Left lobe of liver (tissue), 2 donors: ENCODE data around the gene HNMT. TPM values are rescaled to one million over a fixed set of nuclear protein-coding genes. Genes with fewer than 3 reads are reported as not detected.
"Not testable (repeated sequence)": the region's sequence is repeated elsewhere in the genome, so short reads cannot be mapped to it uniquely, and the experiment has no call there.

Experiments used
- ATAC-seq: fragments of 200-7000 bp; cut with Tn5 transposase; one replicate; pipeline ENCODE4 v1.9.1; 2020; ENCODE audit warnings: mild to moderate bottlenecking, moderate library complexity
- DNase-seq: peaks from one replicate; pipeline ENCODE4 v3.0.0-alpha.2; 2020; ENCODE audit warnings: low spot score
- total RNA-seq: library from RNA; stranded (reverse); gene quantifications from one replicate; pipeline ENCODE4 v1.2.1, GENCODE V29; 2021
- donor health status: DM: no; HTN: no; CAD: no; lungs with moderate emphysema.
- donor health status: DM: no; HTN: yes; CAD: no.

HNMT gene
- total RNA-seq, 1 donor from 2014 or later = 46.2 TPM

DNA sequence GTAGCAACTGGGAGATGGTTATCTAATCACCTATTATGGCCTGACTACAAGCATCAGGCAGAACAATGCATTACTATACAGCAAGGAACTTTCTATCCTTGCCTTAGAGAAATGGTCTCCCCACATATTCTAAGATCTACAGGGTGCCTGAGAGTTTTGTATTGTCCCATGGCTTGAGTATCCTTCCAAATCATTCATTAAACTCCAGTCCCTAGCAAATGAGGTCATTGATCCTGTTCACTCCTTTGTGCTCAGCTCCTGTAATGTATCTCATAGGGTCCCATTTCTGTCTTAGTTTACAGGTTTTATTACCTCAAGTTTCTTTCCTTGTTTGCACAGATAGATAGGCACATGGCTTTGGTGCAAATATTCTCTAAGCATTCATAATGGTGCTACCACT is 9.0 kb downstream of the HNMT start:
- ATAC-seq (no peak), DNase-seq (no peak)

DNA sequence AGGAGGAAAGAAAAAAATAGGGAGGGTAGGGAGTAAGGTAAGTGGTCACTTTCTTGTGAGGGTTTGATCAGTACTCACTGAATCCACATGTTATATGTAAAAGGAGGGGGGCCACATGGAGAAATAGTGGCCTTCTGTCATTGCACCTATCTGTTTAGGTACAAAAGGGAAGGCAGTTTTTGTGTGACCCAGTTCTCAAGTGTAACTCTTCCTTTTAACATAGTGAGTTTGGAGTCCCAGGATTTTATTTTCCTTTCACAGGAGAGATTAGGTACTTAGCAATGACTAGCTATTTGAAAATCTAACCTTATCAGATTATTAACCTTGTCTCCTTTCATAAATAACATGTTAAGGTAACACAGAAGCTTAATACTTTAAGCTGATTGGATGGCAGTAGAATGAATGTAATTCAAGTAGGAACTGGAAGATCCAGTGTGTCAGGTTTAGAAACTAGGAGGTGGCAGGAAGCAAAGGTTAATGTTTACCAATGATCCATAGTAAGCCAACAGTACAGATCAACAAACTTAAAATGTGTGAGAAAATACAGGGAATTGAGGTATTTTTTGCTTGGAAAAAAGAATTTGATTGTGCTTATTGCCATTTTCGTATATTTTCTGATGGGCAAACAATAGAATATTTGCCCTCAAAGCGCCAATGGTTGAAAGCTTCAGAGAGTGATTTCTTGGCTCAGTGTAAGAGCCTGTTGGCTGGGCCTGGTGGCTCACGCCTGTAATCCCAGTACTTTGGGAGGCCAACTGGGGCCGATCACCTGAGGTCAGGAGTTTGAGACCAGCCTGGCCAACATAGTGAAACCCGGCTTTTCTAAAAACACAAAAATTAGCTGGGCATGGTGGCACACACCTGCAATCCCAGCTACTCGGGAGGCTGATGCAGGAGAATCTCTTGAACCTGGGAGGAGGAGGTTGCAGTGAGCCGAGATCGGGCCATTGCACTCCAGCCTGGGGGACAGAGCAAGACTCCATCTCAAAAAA is 11.3 kb downstream of the HNMT start:
- DNase-seq (no peak), ATAC-seq (peak; percentile 95)

DNA sequence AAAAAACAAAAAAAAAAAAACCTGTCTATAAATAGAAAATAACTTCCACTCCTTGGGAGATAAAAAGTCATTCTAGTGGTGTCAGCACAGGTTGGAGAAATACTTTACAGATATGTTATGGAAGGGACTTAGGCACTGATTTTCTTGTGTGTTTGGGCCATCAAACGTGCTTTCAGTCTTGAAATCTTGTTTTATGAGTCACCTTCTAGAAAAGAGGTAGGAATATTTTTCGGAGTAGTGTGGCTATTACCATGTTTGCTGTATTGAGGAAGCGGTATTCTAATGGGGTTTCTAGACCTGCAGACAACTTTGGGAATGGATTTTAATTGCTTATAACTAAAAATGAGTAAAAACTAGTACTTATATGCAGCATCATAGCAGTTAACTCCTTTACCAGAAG is 12.0 kb downstream of the HNMT start:
- ATAC-seq (no peak), DNase-seq (no peak)

DNA sequence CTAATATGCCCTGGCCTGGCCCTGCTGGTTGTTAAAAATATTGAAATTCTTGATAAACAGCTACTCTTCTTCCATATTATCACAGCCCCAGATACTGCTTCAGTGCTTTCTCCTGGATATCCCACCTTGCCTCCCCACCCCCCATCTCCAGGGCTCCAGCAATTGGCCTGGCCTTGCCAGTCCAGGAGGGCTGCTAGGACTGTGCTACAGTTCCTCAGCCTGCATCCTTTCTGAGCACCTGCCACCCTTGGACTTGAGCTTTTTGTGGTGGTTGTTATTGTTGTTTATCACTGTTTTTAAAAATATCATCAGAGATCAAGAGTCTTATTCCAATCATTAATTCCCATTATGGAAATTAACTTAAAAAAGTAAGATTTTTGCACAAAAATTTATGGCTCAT is 13.5 kb downstream of the HNMT start:
- DNase-seq (no peak), ATAC-seq (no peak)

GRCh38 chr2:137980459-137980858 is 16.2 kb downstream of the HNMT start:
- ATAC-seq (no peak), DNase-seq (no peak)

DNA sequence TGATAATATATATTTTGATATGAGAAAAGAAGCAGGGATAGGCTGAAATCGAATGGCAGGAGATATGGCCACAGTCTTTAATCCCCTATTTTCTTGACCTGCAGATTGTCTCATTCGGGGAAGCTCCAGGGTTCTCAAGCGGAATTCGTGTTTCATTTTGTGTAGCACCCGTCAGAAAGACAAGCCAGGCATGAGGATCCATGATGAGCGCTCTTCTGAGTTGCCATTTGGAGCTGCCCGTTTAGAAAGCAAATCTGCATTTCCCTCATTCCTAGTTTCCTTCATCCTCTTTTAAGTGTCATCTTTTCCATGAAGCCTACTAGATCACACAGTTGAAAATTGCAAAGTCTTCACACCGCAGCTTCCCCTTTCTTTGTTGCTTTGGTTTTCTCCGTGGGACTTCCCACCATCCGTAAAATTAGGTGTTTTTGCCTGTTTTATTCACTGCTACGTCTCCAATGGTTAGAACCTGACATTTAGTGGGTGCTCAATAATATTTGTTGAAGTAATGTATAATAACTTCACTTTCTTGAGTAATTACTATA is 16.9 kb downstream of the HNMT start:
- ATAC-seq (no peak), DNase-seq (no peak)

- no peak for ATAC-seq
- no peak for DNase-seq
These were observed 19.3 kb downstream of the HNMT start for GRCh38 chr2:137983581-137983980.

DNA sequence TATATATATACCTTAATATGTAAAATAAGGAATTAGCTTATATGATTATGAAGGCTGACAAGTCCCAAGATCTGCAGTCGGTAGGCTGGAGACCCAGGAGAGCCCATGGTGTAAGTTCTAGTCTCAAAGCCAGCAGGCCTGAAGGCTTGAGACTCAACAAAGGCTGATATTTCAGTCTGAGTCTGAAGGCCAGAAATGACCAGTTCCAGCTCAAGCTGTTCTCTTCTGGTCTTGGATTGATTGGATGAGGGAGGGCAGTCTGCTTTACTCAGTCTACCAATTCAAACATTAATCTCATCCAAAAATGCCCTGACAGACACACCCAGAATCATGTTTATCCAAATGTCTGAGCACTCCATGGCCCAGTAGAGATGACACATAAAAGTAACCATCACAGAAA is 22.0 kb downstream of the HNMT start:
- ATAC-seq = no peak

DNA sequence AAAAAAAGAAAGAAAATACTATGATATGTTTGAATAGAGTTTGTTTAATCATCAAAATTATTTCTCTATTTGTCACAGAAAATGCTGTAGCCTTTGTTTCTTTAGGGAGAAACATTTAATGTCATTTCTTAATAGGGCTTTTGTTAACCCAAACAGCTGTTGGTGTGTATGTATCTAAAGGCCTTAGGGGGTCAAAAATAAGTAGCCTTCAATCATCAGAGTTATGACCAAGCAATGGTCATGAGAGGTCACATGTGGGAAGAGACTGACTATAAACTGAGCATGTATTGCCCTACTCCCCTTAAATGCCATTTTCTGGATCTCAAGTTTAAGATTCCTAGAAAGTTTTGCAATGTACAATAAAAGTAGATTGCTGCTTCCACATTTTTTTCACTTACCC is 22.7 kb downstream of the HNMT start:
- DNase-seq (no peak), ATAC-seq (no peak)

More for the DNA sequence above, 22.0 kb downstream of the HNMT start:
- no peak for DNase-seq

GRCh38 chr2:137991078-137991477 is 26.8 kb downstream of the HNMT start:
- ATAC-seq = no peak

DNA sequence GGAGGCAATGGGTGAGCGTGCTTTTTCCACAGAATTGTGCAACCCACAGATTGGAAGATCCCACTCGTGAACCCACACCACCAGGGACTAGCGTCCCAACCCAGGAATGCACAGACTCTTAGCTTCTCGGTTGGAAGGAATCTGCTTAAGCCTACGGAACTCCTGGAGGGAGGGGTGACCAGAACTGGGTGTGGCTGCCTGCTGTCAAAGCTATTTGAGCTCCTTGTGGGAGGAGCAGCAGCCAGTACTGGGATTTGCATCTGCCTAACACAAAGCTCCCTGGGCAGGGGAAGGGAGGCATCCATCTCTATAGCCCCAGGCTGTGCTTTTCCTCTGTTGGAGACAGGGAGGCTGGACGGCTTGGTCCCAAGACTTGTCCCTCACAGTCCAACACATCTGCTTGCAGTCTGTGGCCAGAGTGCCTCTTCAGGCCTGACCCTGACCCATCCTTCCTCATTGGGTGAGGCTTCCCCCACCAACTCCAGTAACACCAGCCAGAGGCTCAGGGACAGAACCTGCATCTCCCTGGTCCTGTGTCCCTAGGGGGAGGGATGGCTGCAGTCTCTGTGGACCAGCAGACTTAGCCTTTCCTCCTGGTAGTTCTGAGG is 27.9 kb downstream of the HNMT start:
- DNase-seq (no peak), ATAC-seq (peak; percentile 15)

More at GRCh38 chr2:137991078-137991477, 26.8 kb downstream of the HNMT start:
- no peak for DNase-seq

DNA sequence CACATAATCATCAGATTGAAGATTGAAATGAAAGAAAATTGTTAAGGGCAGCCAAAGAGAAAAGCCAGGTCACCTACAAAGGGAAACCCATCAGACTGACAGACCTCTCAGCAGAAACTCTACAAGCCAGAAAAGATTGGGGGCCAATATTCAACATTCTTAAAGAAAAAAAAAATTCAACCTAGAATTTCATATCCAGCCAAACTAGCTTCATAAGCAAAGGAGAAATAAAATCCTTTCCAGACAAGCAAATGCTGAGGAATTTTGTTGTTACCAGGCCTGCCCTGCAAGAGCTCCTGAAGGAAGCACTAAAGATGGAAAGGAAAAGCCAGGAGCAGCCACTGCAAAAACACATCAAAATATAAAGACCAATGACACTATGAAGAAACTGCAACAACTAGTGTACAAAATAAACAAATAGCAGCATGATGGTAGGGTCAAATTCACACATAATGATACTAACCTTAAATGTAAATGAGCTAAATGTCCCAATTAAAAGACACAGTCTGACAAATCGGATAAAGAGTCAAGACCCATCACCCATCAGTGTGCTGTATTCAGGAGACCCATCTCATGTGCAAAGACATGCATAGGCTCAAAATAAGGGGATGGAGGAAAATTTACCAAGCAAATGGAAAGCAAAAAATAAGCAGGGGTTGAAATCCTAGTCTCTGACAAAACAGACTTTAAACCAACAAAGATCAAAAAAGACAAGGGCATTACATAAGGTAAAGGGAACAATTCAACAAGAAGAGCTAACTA is 29.6 kb downstream of the HNMT start:
- not testable (repeated sequence) for ATAC-seq

GRCh38 chr2:137995368-137995767 is 31.1 kb downstream of the HNMT start:
- DNase-seq, ATAC-seq: not testable (repeated sequence)

More for the DNA sequence above, 29.6 kb downstream of the HNMT start:
- DNase-seq = not testable (repeated sequence)

DNA sequence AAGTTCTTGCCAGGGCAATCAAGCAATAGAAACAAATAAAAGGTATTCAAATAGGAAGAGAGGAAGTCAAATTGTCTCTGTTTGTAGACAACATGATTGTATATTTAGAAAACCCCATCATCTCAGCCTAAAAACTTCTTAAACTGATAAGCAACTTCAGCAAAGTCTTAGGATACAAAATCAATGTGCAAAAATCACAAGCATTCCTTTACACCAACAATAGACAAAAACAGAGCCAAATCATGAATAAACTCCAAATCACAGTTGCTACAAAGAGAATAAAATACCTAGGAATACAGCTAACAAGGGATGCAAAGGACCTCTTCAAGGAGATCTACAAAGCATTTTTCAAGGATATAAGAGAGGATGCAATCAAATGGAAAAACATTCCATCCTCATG is 31.9 kb downstream of the HNMT start:
- ATAC-seq, DNase-seq: not testable (repeated sequence)

GRCh38 chr2:137997733-137998132 is 33.5 kb downstream of the HNMT start:
- DNase-seq (no peak), ATAC-seq (no peak)

GRCh38 chr2:137998503-137998902 is 34.2 kb downstream of the HNMT start:
- DNase-seq (no peak), ATAC-seq (peak; percentile 36)

GRCh38 chr2:137999273-137999672 is 35.0 kb downstream of the HNMT start:
- ATAC-seq = no peak
- DNase-seq = no peak

- no peak for DNase-seq
- no peak for ATAC-seq
These were observed 35.7 kb downstream of the HNMT start for GRCh38 chr2:138000009-138000408.

GRCh38 chr2:138000796-138001195 is 36.5 kb downstream of the HNMT start:
- peak; percentile 54 for ATAC-seq
- DNase-seq = no peak

DNA sequence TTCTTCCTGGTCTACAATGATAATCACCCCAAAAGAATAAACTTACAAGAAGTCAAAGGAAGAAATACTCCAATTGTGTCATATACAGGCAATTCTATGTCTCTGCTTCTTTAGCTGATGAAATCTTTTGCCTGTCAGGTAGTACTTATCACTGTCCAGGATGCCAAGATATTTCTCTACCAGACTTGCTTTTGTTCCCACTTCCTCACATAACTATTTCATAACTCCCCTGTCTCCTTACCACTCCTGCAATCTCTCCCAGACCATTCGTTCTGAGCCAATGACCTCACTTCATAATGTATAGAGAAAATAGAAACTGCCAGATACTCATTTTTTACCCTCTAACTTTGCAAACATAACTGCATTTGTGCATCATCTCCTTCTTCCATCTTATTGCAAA is 39.1 kb downstream of the HNMT start:
- no peak for ATAC-seq
- no peak for DNase-seq

- no peak for DNase-seq
These were observed 43.2 kb downstream of the HNMT start for GRCh38 chr2:138007431-138007830.

More at GRCh38 chr2:138007431-138007830, 43.2 kb downstream of the HNMT start:
- ATAC-seq = no peak
